ENCODE measurements around the gene GRK3.

DNA sequence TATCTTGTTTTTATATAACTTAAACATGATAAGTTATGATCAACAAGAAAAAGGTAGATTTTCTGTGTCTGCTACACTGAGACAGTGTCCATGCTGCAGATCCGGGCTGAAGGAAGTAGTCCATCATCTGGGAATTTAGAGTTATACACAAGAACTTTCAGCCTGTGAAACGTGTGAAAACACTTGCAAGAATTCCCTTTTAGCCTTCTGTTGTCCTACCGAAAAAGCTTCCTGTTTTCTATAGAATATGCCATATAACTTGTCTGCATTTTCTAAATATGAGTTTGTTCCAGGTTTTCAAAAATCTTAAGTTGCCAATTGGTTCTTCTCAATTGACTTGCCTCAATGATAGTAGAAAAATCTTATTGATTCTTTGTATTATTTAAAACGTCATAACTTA, 113.2 kb downstream of the GRK3 start:
- TF ChIP-seq, protein P1, sequence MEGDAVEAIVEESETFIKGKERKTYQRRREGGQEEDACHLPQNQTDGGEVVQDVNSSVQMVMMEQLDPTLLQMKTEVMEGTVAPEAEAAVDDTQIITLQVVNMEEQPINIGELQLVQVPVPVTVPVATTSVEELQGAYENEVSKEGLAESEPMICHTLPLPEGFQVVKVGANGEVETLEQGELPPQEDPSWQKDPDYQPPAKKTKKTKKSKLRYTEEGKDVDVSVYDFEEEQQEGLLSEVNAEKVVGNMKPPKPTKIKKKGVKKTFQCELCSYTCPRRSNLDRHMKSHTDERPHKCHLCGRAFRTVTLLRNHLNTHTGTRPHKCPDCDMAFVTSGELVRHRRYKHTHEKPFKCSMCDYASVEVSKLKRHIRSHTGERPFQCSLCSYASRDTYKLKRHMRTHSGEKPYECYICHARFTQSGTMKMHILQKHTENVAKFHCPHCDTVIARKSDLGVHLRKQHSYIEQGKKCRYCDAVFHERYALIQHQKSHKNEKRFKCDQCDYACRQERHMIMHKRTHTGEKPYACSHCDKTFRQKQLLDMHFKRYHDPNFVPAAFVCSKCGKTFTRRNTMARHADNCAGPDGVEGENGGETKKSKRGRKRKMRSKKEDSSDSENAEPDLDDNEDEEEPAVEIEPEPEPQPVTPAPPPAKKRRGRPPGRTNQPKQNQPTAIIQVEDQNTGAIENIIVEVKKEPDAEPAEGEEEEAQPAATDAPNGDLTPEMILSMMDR (conservative IDR thresholded peaks at IDR 0.05; ENCODE audit: low read depth, low read length), result no peak
- no peak for TF ChIP-seq MAZ (IDR thresholded peaks at IDR 0.05; ENCODE audit: borderline replicate concordance, low read depth, low read length)
- no peak for TF ChIP-seq POLR2A (IDR thresholded peaks at IDR 0.05; ENCODE audit: low read depth, low read length)
- TF ChIP-seq MAFK (IDR thresholded peaks at IDR 0.05; ENCODE audit: low read depth, low read length), result no peak
- no peak for TF ChIP-seq RAD21 (IDR thresholded peaks at IDR 0.05; ENCODE audit: low read length)
- TF ChIP-seq RCOR1 (IDR thresholded peaks at IDR 0.05; ENCODE audit: insufficient replicate concordance, low read length), result no peak
- TF ChIP-seq, protein P2, sequence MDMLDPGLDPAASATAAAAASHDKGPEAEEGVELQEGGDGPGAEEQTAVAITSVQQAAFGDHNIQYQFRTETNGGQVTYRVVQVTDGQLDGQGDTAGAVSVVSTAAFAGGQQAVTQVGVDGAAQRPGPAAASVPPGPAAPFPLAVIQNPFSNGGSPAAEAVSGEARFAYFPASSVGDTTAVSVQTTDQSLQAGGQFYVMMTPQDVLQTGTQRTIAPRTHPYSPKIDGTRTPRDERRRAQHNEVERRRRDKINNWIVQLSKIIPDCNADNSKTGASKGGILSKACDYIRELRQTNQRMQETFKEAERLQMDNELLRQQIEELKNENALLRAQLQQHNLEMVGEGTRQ (IDR thresholded peaks at IDR 0.05; ENCODE audit: low read depth, low read length), result no peak
- TF ChIP-seq SMC3 (IDR thresholded peaks at IDR 0.05; ENCODE audit: low read depth, low read length), result no peak
- no peak for TF ChIP-seq NFE2L2 (IDR thresholded peaks at IDR 0.05; ENCODE audit: low read depth, low read length)
- no peak for TF ChIP-seq RFX5 (IDR thresholded peaks at IDR 0.05; ENCODE audit: low read depth, low read length)
- no peak for TF ChIP-seq ELK1 (IDR thresholded peaks at IDR 0.05; ENCODE audit: borderline replicate concordance, low read depth, low read length)
- TF ChIP-seq CHD1 (IDR thresholded peaks at IDR 0.05; ENCODE audit: low read depth, low read length), result no peak
- no peak for TF ChIP-seq FOS (IDR thresholded peaks at IDR 0.05; ENCODE audit: low read depth, low read length)
- TF ChIP-seq CEBPB (IDR thresholded peaks at IDR 0.05; ENCODE audit: low read depth, low read length), result no peak

All from IMR-90 (cell line).